IMR-90 (cell line): ENCODE measurements around the gene SH3GL2. TPM values are rescaled to one million over a fixed set of nuclear protein-coding genes. Genes with fewer than 3 reads are reported as not detected.

Source experiments
- CTCF ChIP-seq: conservative IDR thresholded peaks from 2 replicates; pipeline ENCODE4 v1.5.1; 2012; ENCODE audit warnings: mild to moderate bottlenecking, low read depth, low read length, improper control_type of control experiment
- polyA plus RNA-seq, 3 experiments: library from polyadenylated mRNA; depleted of rRNA; stranded (reverse); fragments of >200 nt; gene quantifications; 2 replicates each; pipeline ENCODE4 v1.2.3, GENCODE V29; 2012; ENCODE audit warnings: low replicate concordance in 1 of 3
- total RNA-seq: library from RNA; depleted of rRNA; stranded (reverse); fragments of >200 nt; gene quantifications from 2 replicates; pipeline ENCODE4 v1.2.3, GENCODE V29; 2012

The SH3GL2 gene
- total and polyA plus RNA-seq, 2 of the 4 experiments (the other 2 are of a cell fraction) = under 0.01 to 0.05 TPM

- TF ChIP-seq CTCF = no peak
These were observed at the start of gene SH3GL2 (continued) for GRCh38 chr9:17578911-17579793.
